Lung (tissue), 12 donors: ENCODE measurements around the gene ATP11A. TPM values are rescaled to one million over a fixed set of nuclear protein-coding genes. Genes with fewer than 3 reads are reported as not detected.

ENCODE experiments used
- ATAC-seq: fragments of 200-7000 bp; cut with Tn5 transposase; one replicate; pipeline ENCODE4 v1.9.1; 2020; ENCODE audit warnings: moderate number of reproducible peaks; ENCODE audit not compliant: insufficient read depth, low FRiP score
- DNase-seq, 3 donors: peaks; one replicate each; pipeline ENCODE4 v3.0.0-alpha.2; 2013 to 2017
- H3K27ac ChIP-seq, 2 donors: one replicate each; pipeline ENCODE4 v1.5.1; 2013; ENCODE audit warnings: mild to moderate bottlenecking in 2 of 2, moderate library complexity in 2 of 2, control low read depth in 1 of 2, inconsistent platforms in 1 of 2, low read depth in 1 of 2, low read length in 1 of 2
- H3K27me3 ChIP-seq, 3 donors: one replicate each; pipeline ENCODE4 v1.5.1; 2013; ENCODE audit warnings: low read length in 2 of 3; ENCODE audit not compliant: control insufficient read depth in 3 of 3, insufficient read depth in 3 of 3
- H3K36me3 ChIP-seq, 4 donors: one replicate each; pipeline ENCODE4 v1.5.1; 2013; ENCODE audit warnings: low read length in 4 of 4, mild to moderate bottlenecking in 1 of 4, moderate library complexity in 1 of 4; ENCODE audit not compliant: control insufficient read depth in 4 of 4, insufficient read depth in 4 of 4
- H3K4me1 ChIP-seq, 5 donors: one replicate each; pipeline ENCODE4 v1.5.1; 2013; ENCODE audit warnings: low read length in 5 of 5, mild to moderate bottlenecking in 2 of 5, moderate library complexity in 1 of 5; ENCODE audit not compliant: control insufficient read depth in 5 of 5, insufficient read depth in 5 of 5
- H3K4me3 ChIP-seq: one replicate; pipeline ENCODE4 v1.5.1; 2013; ENCODE audit warnings: mild to moderate bottlenecking, control low read depth, moderate library complexity
- H3K9ac ChIP-seq, 2 donors: one replicate each; pipeline ENCODE4 v1.5.1; 2013; ENCODE audit warnings: low read length in 2 of 2, control low read depth in 1 of 2; ENCODE audit not compliant: insufficient read depth in 1 of 2
- H3K9me3 ChIP-seq, 4 donors: one replicate each; pipeline ENCODE4 v1.5.1; 2013; ENCODE audit warnings: low read length in 3 of 4, mild to moderate bottlenecking in 1 of 4, moderate library complexity in 1 of 4; ENCODE audit not compliant: control insufficient read depth in 4 of 4, insufficient read depth in 3 of 4
- CTCF ChIP-seq: IDR thresholded peaks from 2 replicates; pipeline ENCODE4 v1.5.1; 2012; ENCODE audit warnings: mild to moderate bottlenecking; ENCODE audit errors: control extremely low read depth, extremely low read depth
- WGBS, 2 donors: extraction: QIAGEN DNeasy Blood & Tissue Kit; methylation state at CpG; one replicate each; pipeline ENCODE4 v1.1.7; 2013; 5-methylcytosine and 5-hydroxymethylcytosine counted together
- polyA plus RNA-seq, 2 donors: library from polyadenylated mRNA; stranded (reverse); fragments of 200-250 nt; gene quantifications; one replicate each; pipeline ENCODE4 v1.2.1, GENCODE V29; 2013
- total RNA-seq, 2 donors: library from RNA; depleted of rRNA in 1 of 2; stranded (reverse); fragments of >200 nt in 1 of 2; gene quantifications; one replicate each; pipeline ENCODE4 v1.2.1, GENCODE V29; 2014 to 2021
- donor health status: control.
- donor health status: control.
- donor health status: Bipolar disorder and iron deficiency.
- donor health status: healthy.
- donor health status: DM: yes; HTN: yes; CAD: no.

ATP11A gene
- total and polyA plus RNA-seq, 4 donors = 46.3 to 317 (median 162) TPM

GRCh38 chr13:112710855-112711527 lies 21.2 kb downstream of the ATP11A start:
- Histone ChIP-seq H3K9ac (peak overlapping the region in 1 of 2 donors; percentile 76), H3K4me3 (no peak overlapping the region), H3K4me1 (peaks cover 12 to 37% (median 23%) of the 10 kb centered on the region in 5 donors), H3K27ac (peak overlapping the region; percentile 89 to 96), H3K36me3 (peaks cover 0 to 2% (median 0%) of the 10 kb centered on the region in 4 donors), H3K27me3 (no peaks in the 10 kb centered on the region), H3K9me3 (peaks cover 0 to 6% (median 2%) of the 10 kb centered on the region in 4 donors)
- DNase-seq (peak in 1 of 3 donors; percentile 10), ATAC-seq (no peak)
- WGBS, 2 donors = 75 to 83% methylated on average over 22 of the region's 22 CpGs
- TF ChIP-seq CTCF = no peak

- H3K27ac ChIP-seq = peak overlapping the region; percentile 89 to 96
- no peaks in the 10 kb centered on the region for H3K27me3 ChIP-seq
- DNase-seq = peak; percentile 80 to 87 (median 82)
- peak overlapping the region in 1 of 2 donors; percentile 76 for H3K9ac ChIP-seq
- H3K4me1 ChIP-seq = peaks cover 12 to 41% (median 23%) of the 10 kb centered on the region in 5 donors
- H3K36me3 ChIP-seq = peaks cover 0 to 2% (median 0%) of the 10 kb centered on the region in 4 donors
- peak; percentile 88 for ATAC-seq
- no peak overlapping the region for H3K4me3 ChIP-seq
- no peak for TF ChIP-seq CTCF
- 22 to 47% methylated on average over 22 of the region's 22 CpGs for WGBS, 2 donors
- H3K9me3 ChIP-seq = peaks cover 0 to 6% (median 2%) of the 10 kb centered on the region in 4 donors
These were observed 21.9 kb downstream of the ATP11A start for GRCh38 chr13:112711528-112712265.

- WGBS, 2 donors = 84 to 85% methylated on average over 20 of the region's 20 CpGs
- H3K4me3 ChIP-seq = no peak overlapping the region
- no peak for ATAC-seq
These were observed 22.8 kb downstream of the ATP11A start for GRCh38 chr13:112712451-112713207.

More at GRCh38 chr13:112712451-112713207, 22.8 kb downstream of the ATP11A start:
- Histone ChIP-seq H3K4me1 (peaks cover 12 to 43% (median 23%) of the 10 kb centered on the region in 5 donors), H3K27ac (peak overlapping the region; percentile 89 to 96), H3K36me3 (peaks cover 0 to 2% (median 0%) of the 10 kb centered on the region in 4 donors), H3K9me3 (peaks cover 0 to 6% (median 2%) of the 10 kb centered on the region in 4 donors), H3K27me3 (no peaks in the 10 kb centered on the region), H3K9ac (peak overlapping the region in 1 of 2 donors; percentile 76)
- peak in 1 of 3 donors; percentile 10 for DNase-seq
- TF ChIP-seq CTCF = no peak
